Astrocyte of the spinal cord (primary cell): ENCODE results near the gene GRK4.

Experiments
- DNase-seq: peaks from one replicate; pipeline ENCODE4 v3.0.0; 2011; ENCODE audit warnings: low read depth, low spot score
- H3K4me3 ChIP-seq: 2 replicates; pipeline ENCODE4 v1.5.1; 2011; ENCODE audit warnings: low read depth, mild to moderate bottlenecking, low read length, moderate library complexity
- CTCF ChIP-seq: IDR thresholded peaks from 2 replicates; pipeline ENCODE4 v1.5.1; 2012; ENCODE audit warnings: low read depth, mild to moderate bottlenecking, low read length, inconsistent platforms
- in situ Hi-C: cut with HindIII; loops from 2 replicates; pipeline ENCODE4 v1.10.0; 2017; ENCODE audit warnings: low sequenced_read_pairs

The GRK4 gene

GRCh38 chr4:3062471-3062870, 99.1 kb downstream of the GRK4 start:
- in situ Hi-C loops: no loop called here
- H3K4me3 ChIP-seq: no peak overlapping the region
- DNase-seq: peak; percentile 34
- TF ChIP-seq CTCF: no peak

- no peak for DNase-seq
- no peak overlapping the region for H3K4me3 ChIP-seq
- in situ Hi-C loops: no loop called here
- no peak for TF ChIP-seq CTCF
Measured at GRCh38 chr4:3065551-3065950, 102.2 kb downstream of the GRK4 start.

GRCh38 chr4:3066836-3067400, 103.5 kb downstream of the GRK4 start:
- no peak for DNase-seq
- TF ChIP-seq CTCF: no peak
- in situ Hi-C loops: no loop called here

GRCh38 chr4:3067473-3068001, 104.2 kb downstream of the GRK4 start:
- DNase-seq: no peak
- in situ Hi-C loops: no loop called here
- no peak for TF ChIP-seq CTCF
- no peak overlapping the region for H3K4me3 ChIP-seq

More at GRCh38 chr4:3066836-3067400, 103.5 kb downstream of the GRK4 start:
- H3K4me3 ChIP-seq: no peak overlapping the region

- in situ Hi-C loops: no loop called here
- DNase-seq: no peak
- no peak overlapping the region for H3K4me3 ChIP-seq
- no peak for TF ChIP-seq CTCF
Measured at GRCh38 chr4:3069661-3070199, 106.4 kb downstream of the GRK4 start.

GRCh38 chr4:3070709-3071500, 107.5 kb downstream of the GRK4 start:
- DNase-seq: no peak
- no peak for TF ChIP-seq CTCF
- in situ Hi-C loops: no loop called here
- H3K4me3 ChIP-seq: no peak overlapping the region
